HCT116 (cell line): ENCODE results near the gene FBXO24. TPM values are rescaled to one million over a fixed set of nuclear protein-coding genes. Genes with fewer than 3 reads are reported as not detected.

Source experiments
- ATAC-seq: fragments of 200-7000 bp; cut with Tn5 transposase; 2 replicates; pipeline ENCODE4 v1.9.1; 2020; ENCODE audit warnings: mild to moderate bottlenecking, moderate library complexity
- BruUV-seq: library from RNA; stranded (reverse); fragments of 400-500 nt; replicated peaks from 2 replicates; lab custom pipeline; 2021; lab: Mats Ljungman, UMichigan
- CTCF ChIA-PET: fragments of 300-600 bp; sonication (Branson Sonifier 250); formaldehyde crosslinking; loops from one replicate; lab custom pipeline; 2021; ENCODE audit warnings: antibody characterized with exemption; lab: Charles Lee
- POLR2A ChIA-PET: fragments of 300-600, 350-600 bp; sonication (Branson Sonifier 250); formaldehyde crosslinking; loops from one replicate; lab custom pipeline; 2021; ENCODE audit warnings: antibody characterized with exemption; lab: Charles Lee
- RAD21 ChIA-PET, 2 experiments: fragments of 300-600 bp; sonication (Branson Sonifier 250); formaldehyde crosslinking; loops; one replicate each; lab custom pipeline; 2023; ENCODE audit warnings: low total read pairs in 2 of 2; ENCODE audit not compliant: uncharacterized antibody in 2 of 2, unreplicated experiment in 2 of 2, low non-redundant PET in 1 of 2; lab: Charles Lee
- DNase-seq: peaks from one replicate; pipeline ENCODE4 v3.0.0-alpha.2; 2010; ENCODE audit warnings: low read depth, low spot score
- H2AFZ ChIP-seq: fragments of 200-600 bp; shearing (Covaris generic), sonication (generic); 2 replicates; pipeline ENCODE4 v1.6.1; 2017; ENCODE audit warnings: low read depth, mixed run types, mixed read lengths, antibody characterized with exemption, low read length; ENCODE audit not compliant: poor library complexity, severe bottlenecking
- H3K27ac ChIP-seq: 2 replicates; pipeline ENCODE4 v1.5.1; 2012; ENCODE audit warnings: low read depth, low read length
- H3K27me3 ChIP-seq: fragments of 200-600 bp; sonication (generic); 2 replicates; pipeline ENCODE4 v1.6.1; 2016; ENCODE audit warnings: mixed run types, low read length, mixed read lengths; ENCODE audit not compliant: insufficient read depth
- H3K36me3 ChIP-seq, 2 experiments: fragments of 200-500 bp in 1 of 2; fragments of 200-600 bp in 1 of 2; sonication (Bioruptor generic) in 1 of 2; sonication (generic) in 1 of 2; 2 replicates each; pipeline versions ENCODE4 v1.5.1 to v1.6.1; 2014 to 2016; ENCODE audit warnings: low read length in 2 of 2, inconsistent platforms in 1 of 2, mixed read lengths in 1 of 2, mixed run types in 1 of 2; ENCODE audit not compliant: insufficient read depth in 2 of 2, control insufficient read depth in 1 of 2
- H3K4me1 ChIP-seq, 2 experiments: fragments of 200-600 bp in 1 of 2; sonication (generic) in 1 of 2; 2 replicates each; pipeline versions ENCODE4 v1.5.1 to v1.6.1; 2012 to 2017; ENCODE audit warnings: low read length in 2 of 2, inconsistent platforms in 1 of 2, mild to moderate bottlenecking in 1 of 2, mixed read lengths in 1 of 2, mixed run types in 1 of 2, moderate library complexity in 1 of 2; ENCODE audit not compliant: insufficient read depth in 2 of 2, control insufficient read depth in 1 of 2
- H3K4me2 ChIP-seq: fragments of 200-600 bp; sonication (generic); 2 replicates; pipeline ENCODE4 v1.6.1; 2017; ENCODE audit warnings: mixed run types, low read length, mixed read lengths
- H3K4me3 ChIP-seq, 2 experiments: fragments of 200-600 bp in 1 of 2; sonication (generic) in 1 of 2; replicated peaks in 1 of 2; 2 replicates each; pipeline ENCODE4 v1.5.1; 2011 to 2016; ENCODE audit warnings: low read length in 2 of 2, control low read depth in 1 of 2, low read depth in 1 of 2, mild to moderate bottlenecking in 1 of 2, mixed read lengths in 1 of 2, mixed run types in 1 of 2
- H3K79me2 ChIP-seq: fragments of 200-600 bp; sonication (generic); 2 replicates; pipeline ENCODE4 v1.6.1; 2017; ENCODE audit warnings: mild to moderate bottlenecking, mixed run types, low read length, moderate library complexity, mixed read lengths; ENCODE audit not compliant: insufficient read depth
- H3K9ac ChIP-seq: fragments of 200-600 bp; sonication (generic); 2 replicates; pipeline ENCODE4 v1.6.1; 2016; ENCODE audit warnings: low read length, mixed read lengths
- H3K9me2 ChIP-seq: fragments of 200-600 bp; sonication (generic), shearing (Covaris generic); 2 replicates; pipeline ENCODE4 v1.6.1; 2017; ENCODE audit warnings: mixed run types, mild to moderate bottlenecking, moderate library complexity; ENCODE audit not compliant: insufficient read depth
- H3K9me3 ChIP-seq, 2 experiments: fragments of 200-500 bp in 1 of 2; fragments of 200-600 bp in 1 of 2; sonication (Bioruptor generic) in 1 of 2; sonication (generic) in 1 of 2; 2 replicates each; pipeline ENCODE4 v1.6.1; 2014 to 2017; ENCODE audit warnings: low read length in 2 of 2, mixed read lengths in 2 of 2, inconsistent platforms in 1 of 2, low read depth in 1 of 2, mild to moderate bottlenecking in 1 of 2, mixed run types in 1 of 2, moderate library complexity in 1 of 2; ENCODE audit not compliant: control insufficient read depth in 1 of 2, insufficient read depth in 1 of 2
- H4K20me1 ChIP-seq: fragments of 200-600 bp; sonication (generic), shearing (Covaris generic); 2 replicates; pipeline ENCODE4 v1.6.1; 2017; ENCODE audit warnings: mixed run types, mild to moderate bottlenecking, moderate library complexity; ENCODE audit not compliant: insufficient read depth
- EGR1 ChIP-seq: IDR thresholded peaks from 2 replicates; pipeline ENCODE4 v1.6.1; 2012; ENCODE audit warnings: low read depth
- JUND ChIP-seq: IDR thresholded peaks from 2 replicates; pipeline ENCODE4 v1.6.1; 2012
- POLR2AphosphoS5 ChIP-seq: IDR thresholded peaks from 2 replicates; pipeline ENCODE4 v1.6.1; 2011; ENCODE audit warnings: mild to moderate bottlenecking, low read depth, low read length, moderate library complexity
- intact Hi-C: fragments of 100-400 bp; cut with micrococcal nuclease; formaldehyde crosslinking; loops from 2 replicates; pipeline ENCODE4 v1.10.0; 2022
- total RNA-seq: library from RNA; stranded (reverse); gene quantifications from one replicate; pipeline ENCODE4 v1.2.1, GENCODE V29; 2021; ENCODE audit not compliant: unreplicated experiment
- TF ChIP-seq, protein P1 (sequence below), 3 experiments: fragments of 200-600 bp in 1 of 3; sonication (generic) in 1 of 3; IDR thresholded peaks in 2 of 3; conservative IDR thresholded peaks in 1 of 3; 2 replicates each; pipeline ENCODE4 v1.5.1; 2012 to 2017; ENCODE audit warnings: low read depth in 2 of 3, low read length in 2 of 3, antibody characterized with exemption in 1 of 3, borderline replicate concordance in 1 of 3, control low read depth in 1 of 3, mild to moderate bottlenecking in 1 of 3, mixed read lengths in 1 of 3, mixed run types in 1 of 3, moderate library complexity in 1 of 3; ENCODE audit not compliant: insufficient read depth in 1 of 3

The FBXO24 gene
- total RNA-seq, 1 experiment from 2014 or later: 2.1 TPM

DNA sequence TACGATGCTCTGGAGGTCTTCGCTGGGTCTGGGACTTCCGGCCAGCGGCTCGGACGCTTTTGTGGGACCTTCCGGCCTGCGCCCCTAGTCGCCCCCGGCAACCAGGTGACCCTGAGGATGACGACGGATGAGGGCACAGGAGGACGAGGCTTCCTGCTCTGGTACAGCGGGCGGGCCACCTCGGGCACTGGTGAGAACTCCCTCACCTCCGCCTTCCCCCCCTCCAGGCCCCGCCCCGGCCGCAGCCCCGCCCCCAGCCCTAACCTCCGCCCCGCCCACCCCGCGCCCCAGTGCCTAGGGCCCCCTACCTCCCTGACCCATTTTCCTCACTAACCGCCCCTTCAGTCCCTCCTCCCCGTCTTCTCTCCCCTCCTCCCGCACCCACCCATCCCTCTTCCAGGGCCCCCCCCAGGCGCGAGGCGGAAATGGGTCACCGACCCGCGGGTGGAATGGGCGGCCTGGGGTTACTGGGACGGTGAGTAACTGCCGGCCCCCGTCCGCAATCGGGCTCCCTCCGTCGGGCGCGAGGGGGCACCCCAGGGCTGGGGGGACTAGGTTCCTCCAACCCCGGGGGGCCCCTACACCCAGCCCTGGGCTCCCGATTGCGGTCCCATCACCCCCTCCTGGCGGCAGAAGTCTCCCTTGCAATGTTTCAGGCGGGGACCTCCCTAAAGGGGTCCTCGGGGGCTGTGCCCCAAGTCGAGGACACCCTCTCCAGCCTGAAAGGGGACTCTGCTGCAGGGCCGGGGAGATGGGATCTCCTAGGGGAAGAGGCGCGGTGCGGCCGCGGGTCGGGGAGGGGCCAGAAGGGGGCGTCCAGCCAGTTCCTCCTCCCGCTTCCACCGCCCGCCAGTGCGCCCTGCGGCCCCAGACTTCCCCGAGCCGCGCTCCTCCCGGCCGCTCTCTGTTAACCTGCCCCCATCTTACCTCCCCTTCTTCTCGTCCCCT, 18.2 kb downstream of the FBXO24 start:
- H3K9me3 ChIP-seq: no peaks in the 10 kb centered on the region
- no peak for TF ChIP-seq EGR1
- no peak for TF ChIP-seq JUND
- TF ChIP-seq, protein P1, sequence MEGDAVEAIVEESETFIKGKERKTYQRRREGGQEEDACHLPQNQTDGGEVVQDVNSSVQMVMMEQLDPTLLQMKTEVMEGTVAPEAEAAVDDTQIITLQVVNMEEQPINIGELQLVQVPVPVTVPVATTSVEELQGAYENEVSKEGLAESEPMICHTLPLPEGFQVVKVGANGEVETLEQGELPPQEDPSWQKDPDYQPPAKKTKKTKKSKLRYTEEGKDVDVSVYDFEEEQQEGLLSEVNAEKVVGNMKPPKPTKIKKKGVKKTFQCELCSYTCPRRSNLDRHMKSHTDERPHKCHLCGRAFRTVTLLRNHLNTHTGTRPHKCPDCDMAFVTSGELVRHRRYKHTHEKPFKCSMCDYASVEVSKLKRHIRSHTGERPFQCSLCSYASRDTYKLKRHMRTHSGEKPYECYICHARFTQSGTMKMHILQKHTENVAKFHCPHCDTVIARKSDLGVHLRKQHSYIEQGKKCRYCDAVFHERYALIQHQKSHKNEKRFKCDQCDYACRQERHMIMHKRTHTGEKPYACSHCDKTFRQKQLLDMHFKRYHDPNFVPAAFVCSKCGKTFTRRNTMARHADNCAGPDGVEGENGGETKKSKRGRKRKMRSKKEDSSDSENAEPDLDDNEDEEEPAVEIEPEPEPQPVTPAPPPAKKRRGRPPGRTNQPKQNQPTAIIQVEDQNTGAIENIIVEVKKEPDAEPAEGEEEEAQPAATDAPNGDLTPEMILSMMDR (IDR thresholded peaks at IDR 0.05 in 2 of 3, conservative IDR thresholded peaks at IDR 0.05 in 1 of 3; ENCODE audit: borderline replicate concordance in 1 of 3, insufficient read depth in 1 of 3, low read depth in 2 of 3, low read length in 2 of 3): peak in 2 of 3 experiments; percentile 37 to 45; a peak in 4 of 6 replicates
- TF ChIP-seq POLR2AphosphoS5: peak; percentile 50
- no peaks in the 10 kb centered on the region for H3K27me3 ChIP-seq
- H3K9me2 ChIP-seq: no peaks in the 10 kb centered on the region
- RAD21 ChIA-PET: no interaction called here
- POLR2A ChIA-PET: interaction anchor here (2.2 to 3.3 kb wide), 2 partner anchors 18 kb away, joined by 9 to 10 read pairs; partner anchors contain the start of genes FBXO24 and LRCH4
- no peak for DNase-seq
- H3K9ac ChIP-seq: peak overlapping the region; percentile 57
- peak overlapping the region; percentile 77 for H3K27ac ChIP-seq
- peak overlapping the region; percentile 17 for H2AFZ ChIP-seq
- BruUV-seq: no TSS peak
- H3K36me3 ChIP-seq: no peaks in the 10 kb centered on the region
- H3K4me3 ChIP-seq: peak overlapping the region; percentile 64 to 72
- no peaks in the 10 kb centered on the region for H3K79me2 ChIP-seq
- peak overlapping the region; percentile 86 for H3K4me2 ChIP-seq
- no peaks in the 10 kb centered on the region for H4K20me1 ChIP-seq
- CTCF ChIA-PET: no interaction called here
- ATAC-seq: peak; percentile 84
- H3K4me1 ChIP-seq: peaks cover 4 to 50% of the 10 kb centered on the region in 2 experiments
- intact Hi-C loops: no loop called here
